ENCODE measurements around the gene PTGR3.
A peak's percentile ranks its signal among the peaks of the same experiment; 100 is the strongest.

DNA sequence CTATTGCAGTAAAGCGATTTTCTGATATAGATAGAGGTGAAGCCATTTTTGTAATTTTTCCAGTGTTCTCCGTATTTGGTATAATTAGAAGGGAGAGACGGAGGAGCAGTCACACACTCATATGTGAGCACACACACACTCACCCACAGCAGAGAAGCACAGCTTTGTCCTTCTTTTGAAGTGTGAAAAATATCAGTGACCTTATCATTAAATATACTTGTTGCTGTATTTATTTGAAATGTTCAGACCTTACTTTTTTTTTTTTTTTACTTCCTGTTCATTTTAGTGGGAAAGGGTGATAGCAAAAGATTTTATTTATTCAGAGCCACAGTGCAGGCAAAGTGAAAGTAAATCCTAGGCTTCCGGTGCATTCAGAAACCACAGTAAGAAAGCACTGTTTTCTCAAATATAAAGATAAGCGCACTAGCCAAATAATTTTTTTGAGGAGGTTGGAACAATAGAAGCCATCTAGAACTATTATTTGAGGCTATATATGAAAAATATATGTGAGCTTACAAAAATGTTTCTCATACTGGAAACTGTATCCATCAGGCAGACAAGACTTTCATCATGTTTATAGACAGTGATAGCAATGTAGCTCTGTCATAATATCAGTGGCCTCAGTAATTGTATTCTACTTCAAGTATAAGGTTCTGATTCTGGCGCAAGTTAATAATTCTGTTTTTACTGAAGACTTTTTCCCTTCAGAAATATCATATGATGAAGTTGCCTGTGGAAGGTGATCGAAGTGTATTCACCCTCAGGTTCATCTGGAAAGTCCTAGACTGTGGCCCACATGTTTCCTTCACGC is 38.9 kb upstream of the PTGR3 start:
- TF ChIP-seq, protein P1, sequence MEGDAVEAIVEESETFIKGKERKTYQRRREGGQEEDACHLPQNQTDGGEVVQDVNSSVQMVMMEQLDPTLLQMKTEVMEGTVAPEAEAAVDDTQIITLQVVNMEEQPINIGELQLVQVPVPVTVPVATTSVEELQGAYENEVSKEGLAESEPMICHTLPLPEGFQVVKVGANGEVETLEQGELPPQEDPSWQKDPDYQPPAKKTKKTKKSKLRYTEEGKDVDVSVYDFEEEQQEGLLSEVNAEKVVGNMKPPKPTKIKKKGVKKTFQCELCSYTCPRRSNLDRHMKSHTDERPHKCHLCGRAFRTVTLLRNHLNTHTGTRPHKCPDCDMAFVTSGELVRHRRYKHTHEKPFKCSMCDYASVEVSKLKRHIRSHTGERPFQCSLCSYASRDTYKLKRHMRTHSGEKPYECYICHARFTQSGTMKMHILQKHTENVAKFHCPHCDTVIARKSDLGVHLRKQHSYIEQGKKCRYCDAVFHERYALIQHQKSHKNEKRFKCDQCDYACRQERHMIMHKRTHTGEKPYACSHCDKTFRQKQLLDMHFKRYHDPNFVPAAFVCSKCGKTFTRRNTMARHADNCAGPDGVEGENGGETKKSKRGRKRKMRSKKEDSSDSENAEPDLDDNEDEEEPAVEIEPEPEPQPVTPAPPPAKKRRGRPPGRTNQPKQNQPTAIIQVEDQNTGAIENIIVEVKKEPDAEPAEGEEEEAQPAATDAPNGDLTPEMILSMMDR (IDR thresholded peaks at IDR 0.05) = no peak
- peak; percentile 22 for TF ChIP-seq POLR2A (IDR thresholded peaks at IDR 0.05)
